Liver (tissue), 3 donors: ENCODE results near the gene RNF220.

Experiments used
- RAD21 ChIP-seq, 2 donors: IDR thresholded peaks; 2 replicates each; pipeline ENCODE4 v1.6.1; 2016; ENCODE audit warnings: antibody characterized with exemption in 2 of 2, mild to moderate bottlenecking in 2 of 2
- TAF1 ChIP-seq: conservative IDR thresholded peaks from 2 replicates; pipeline ENCODE4 v1.6.1; 2016; ENCODE audit warnings: antibody characterized with exemption, mild to moderate bottlenecking
- TF ChIP-seq, protein P1 (sequence below): fragments of 150-350 bp; IDR thresholded peaks from 2 replicates; pipeline ENCODE4 v1.5.1; 2017; ENCODE audit warnings: improper control_type of control experiment, low read depth, low read length; ENCODE audit not compliant: missing input control
- donor health status: healthy.
- donor health status: healthy.

DNA sequence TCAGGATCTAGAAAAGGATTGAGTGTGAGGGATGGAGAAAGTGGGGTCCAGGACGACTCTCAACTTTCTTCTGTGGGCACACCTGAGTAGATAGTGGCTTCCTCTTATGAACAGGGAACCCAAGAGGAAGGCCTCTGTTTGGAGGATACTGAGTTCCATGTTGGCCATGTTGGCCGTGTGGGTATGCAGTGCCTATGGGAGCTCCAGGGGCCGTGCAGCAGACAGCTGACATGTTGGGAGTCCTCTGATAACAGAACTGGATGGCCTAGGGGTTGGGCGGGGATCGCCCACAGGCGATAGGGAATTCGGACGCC lies 226.2 kb downstream of the RNF220 start:
- no peak for TF ChIP-seq RAD21 (IDR thresholded peaks at IDR 0.05)
- TF ChIP-seq, protein P1, sequence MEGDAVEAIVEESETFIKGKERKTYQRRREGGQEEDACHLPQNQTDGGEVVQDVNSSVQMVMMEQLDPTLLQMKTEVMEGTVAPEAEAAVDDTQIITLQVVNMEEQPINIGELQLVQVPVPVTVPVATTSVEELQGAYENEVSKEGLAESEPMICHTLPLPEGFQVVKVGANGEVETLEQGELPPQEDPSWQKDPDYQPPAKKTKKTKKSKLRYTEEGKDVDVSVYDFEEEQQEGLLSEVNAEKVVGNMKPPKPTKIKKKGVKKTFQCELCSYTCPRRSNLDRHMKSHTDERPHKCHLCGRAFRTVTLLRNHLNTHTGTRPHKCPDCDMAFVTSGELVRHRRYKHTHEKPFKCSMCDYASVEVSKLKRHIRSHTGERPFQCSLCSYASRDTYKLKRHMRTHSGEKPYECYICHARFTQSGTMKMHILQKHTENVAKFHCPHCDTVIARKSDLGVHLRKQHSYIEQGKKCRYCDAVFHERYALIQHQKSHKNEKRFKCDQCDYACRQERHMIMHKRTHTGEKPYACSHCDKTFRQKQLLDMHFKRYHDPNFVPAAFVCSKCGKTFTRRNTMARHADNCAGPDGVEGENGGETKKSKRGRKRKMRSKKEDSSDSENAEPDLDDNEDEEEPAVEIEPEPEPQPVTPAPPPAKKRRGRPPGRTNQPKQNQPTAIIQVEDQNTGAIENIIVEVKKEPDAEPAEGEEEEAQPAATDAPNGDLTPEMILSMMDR = no peak
- no peak for TF ChIP-seq TAF1
